SH-SY5Y (cell line): ENCODE measurements around the gene SLC1A4.

ENCODE experiments used
- GATA2 ChIP-seq: IDR thresholded peaks from 2 replicates; pipeline ENCODE4 v1.6.1; 2011; ENCODE audit warnings: mild to moderate bottlenecking, low read depth, low read length
- GATA3 ChIP-seq: IDR thresholded peaks from 2 replicates; pipeline ENCODE4 v1.6.1; 2011; ENCODE audit warnings: low read depth, mild to moderate bottlenecking, low read length, moderate library complexity

- no peak for TF ChIP-seq GATA3
- TF ChIP-seq GATA2, result no peak
Observed at GRCh38 chr2:65057391-65058052, 68.3 kb downstream of the SLC1A4 start.
